Heart left ventricle (tissue), 16 donors: Measurements from ENCODE around the gene SLC5A6. TPM values are rescaled to one million over a fixed set of nuclear protein-coding genes. Genes with fewer than 3 reads are reported as not detected.

Experiments used
- ATAC-seq, 4 donors: fragments of 200-7000 bp; cut with Tn5 transposase; one replicate each; pipeline ENCODE4 v1.9.1; 2020 to 2022; ENCODE audit warnings: moderate library complexity in 4 of 4, mild to moderate bottlenecking in 3 of 4, moderate number of reproducible peaks in 1 of 4
- DNase-seq, 5 donors: peaks; one replicate each; pipeline ENCODE4 v3.0.0-alpha.2; 2020
- H3K27ac ChIP-seq, 12 donors: fragments of 200-600 bp; sonication (generic) in 4 of 12; one replicate each; pipeline versions ENCODE4 v1.5.0 to v1.8.0; 2016 to 2022; ENCODE audit warnings: mild to moderate bottlenecking in 2 of 12
- H3K27me3 ChIP-seq, 9 donors: fragments of 200-600 bp; sonication (generic) in 2 of 9; one replicate each; pipeline versions ENCODE4 v1.5.1 to v1.8.0; 2016 to 2022; ENCODE audit warnings: mild to moderate bottlenecking in 3 of 9
- H3K36me3 ChIP-seq, 9 donors: fragments of 200-600 bp; sonication (generic) in 2 of 9; one replicate each; pipeline versions ENCODE4 v1.5.0 to v1.8.0; 2018 to 2022; ENCODE audit warnings: mild to moderate bottlenecking in 2 of 9
- H3K4me1 ChIP-seq, 12 donors: fragments of 200-600 bp; sonication (generic) in 4 of 12; one replicate each; pipeline versions ENCODE4 v1.5.0 to v1.8.0; 2016 to 2022; ENCODE audit warnings: mild to moderate bottlenecking in 3 of 12
- H3K4me3 ChIP-seq, 12 donors: fragments of 200-600 bp; sonication (generic) in 4 of 12; one replicate each; pipeline versions ENCODE4 v1.5.0 to v1.8.0; 2017 to 2022; ENCODE audit warnings: mild to moderate bottlenecking in 9 of 12, moderate library complexity in 4 of 12
- H3K9me3 ChIP-seq, 12 donors: fragments of 200-600 bp; sonication (generic) in 4 of 12; one replicate each; pipeline versions ENCODE4 v1.5.0 to v1.8.0; 2016 to 2022; ENCODE audit warnings: mild to moderate bottlenecking in 1 of 12
- CTCF ChIP-seq, 12 donors: fragments of 200-600 bp; sonication (generic) in 4 of 12; IDR thresholded peaks; one replicate each; pipeline versions ENCODE4 v1.5.0 to v1.8.0; 2018 to 2022; ENCODE audit warnings: antibody characterized with exemption in 12 of 12, mild to moderate bottlenecking in 5 of 12
- POLR2A ChIP-seq, 2 donors: fragments of 450-650 bp; IDR thresholded peaks; one replicate each; pipeline ENCODE4 v1.6.1; 2017; ENCODE audit warnings: antibody characterized with exemption in 2 of 2, mild to moderate bottlenecking in 2 of 2, moderate library complexity in 2 of 2
- WGBS, 4 donors: extraction: QIAGEN DNeasy Blood & Tissue Kit in 2 of 4; methylation state at CpG; one replicate each; pipeline versions ENCODE4 v1.1.5 to v1.1.7; 2013 to 2018; 5-methylcytosine and 5-hydroxymethylcytosine counted together
- intact Hi-C, 10 donors: fragments of 100-400 bp; cut with DNase I; formaldehyde crosslinking; loops; one replicate each; pipeline versions ENCODE4 v1.11.1 to v1.14.2; 2022
- polyA plus RNA-seq, 2 donors: library from polyadenylated mRNA; stranded (reverse); fragments of 200-250 nt; gene quantifications; one replicate each; pipeline ENCODE4 v1.2.3, GENCODE V29; 2013
- total RNA-seq, 9 donors: library from RNA; depleted of rRNA in 2 of 9; stranded (reverse); fragments of >200 nt in 2 of 9; fragmentation: NEBNext Ultra II Directional in 3 of 9; extraction: Animal tissue kit (Norgen Biotek cat#: 25700) in 3 of 9; gene quantifications; one replicate each; pipeline versions ENCODE4 v1.1.0 to v1.2.4, GENCODE V29; 2016 to 2023
- donor health status: ischemic (EF 13 %, LVEDD 7.1; RV severe dilation, severe dysfunction).
- donor health status: healthy with polysubstance abuse.
- donor health status: DM: no; HTN: yes; CAD: no.
- donor health status: DM: no; HTN: no; CAD: no.
- donor health status: ischemic (EF 25% LVEDD 6.9; RV normal size, moderate dysfunction).
- donor health status: ischemic (EF 25% LVEDD 5.7; RV mildly dilated, moderate dysfunction).
- donor health status: healthy.
- donor health status: DM: yes; HTN: yes; CAD: no.
- donor health status: ischemic (EF 35%, LVEDD 5.7; RV mildly dilated, moderate dysfunction).
- donor health status: nonischemic (EF 11% LVEDD 7.7; RV severe dilation, severe dysfunction).
- donor health status: DM: yes; HTN: yes; CAD: no.
- donor health status: PGD.
- donor health status: ischemic (EF 29% LVEDD 5.4; RV normal size, mild dysfunction).
- donor health status: nonischemic (EF 23%, LVEDD 6.1; RV moderate dilation, normal function).

Gene SLC5A6
- total and polyA plus RNA-seq, 11 donors = 6.3 to 37.7 (median 10.3) TPM

GRCh38 chr2:27175330-27175729, 36.7 kb downstream of the SLC5A6 start:
- no peaks in the 10 kb centered on the region for H3K36me3 ChIP-seq
- no peaks in the 10 kb centered on the region for H3K4me1 ChIP-seq
- ATAC-seq (no peak), DNase-seq (no peak)
- WGBS, 4 donors = 71 to 78% (median 75%) methylated on average over 8 of the region's 8 CpGs
- H3K27me3 ChIP-seq = peaks cover 0 to 16% (median 0%) of the 10 kb centered on the region in 9 donors
- H3K9me3 ChIP-seq = no peaks in the 10 kb centered on the region
- H3K27ac ChIP-seq = no peak overlapping the region
- H3K4me3 ChIP-seq = no peak overlapping the region
- TF ChIP-seq CTCF (IDR thresholded peaks at IDR 0.05) = no peak
- TF ChIP-seq POLR2A (IDR thresholded peaks at IDR 0.05) = no peak
- intact Hi-C loops = no loop called here

GRCh38 chr2:27174638-27175037, 37.4 kb downstream of the SLC5A6 start:
- H3K27ac ChIP-seq = no peak overlapping the region
- no peak overlapping the region for H3K4me3 ChIP-seq
- H3K27me3 ChIP-seq = peaks cover 0 to 11% (median 0%) of the 10 kb centered on the region in 9 donors
- peaks cover 0 to 4% (median 0%) of the 10 kb centered on the region in 12 donors for H3K4me1 ChIP-seq
- no peaks in the 10 kb centered on the region for H3K36me3 ChIP-seq
- 66 to 77% (median 68%) methylated on average over 6 of the region's 6 CpGs for WGBS, 4 donors
- TF ChIP-seq POLR2A (IDR thresholded peaks at IDR 0.05) = no peak
- no peak for TF ChIP-seq CTCF (IDR thresholded peaks at IDR 0.05)
- ATAC-seq (no peak), DNase-seq (no peak)
- no peaks in the 10 kb centered on the region for H3K9me3 ChIP-seq
- intact Hi-C loops = no loop called here

GRCh38 chr2:27171351-27171848, 40.7 kb downstream of the SLC5A6 start:
- 77 to 84% (median 79%) methylated on average over 8 of the region's 8 CpGs for WGBS, 4 donors

More at GRCh38 chr2:27171351-27171848, 40.7 kb downstream of the SLC5A6 start:
- H3K9me3 ChIP-seq = no peaks in the 10 kb centered on the region
- no peak overlapping the region for H3K4me3 ChIP-seq
- no peaks in the 10 kb centered on the region for H3K36me3 ChIP-seq
- no peak for TF ChIP-seq POLR2A (IDR thresholded peaks at IDR 0.05)
- no peak for TF ChIP-seq CTCF (IDR thresholded peaks at IDR 0.05)
- intact Hi-C loops = no loop called here
- no peak for DNase-seq
- no peak for ATAC-seq
- no peak overlapping the region for H3K27ac ChIP-seq
- peaks cover 0 to 4% (median 0%) of the 10 kb centered on the region in 12 donors for H3K4me1 ChIP-seq
- peaks cover 0 to 9% (median 0%) of the 10 kb centered on the region in 9 donors for H3K27me3 ChIP-seq
